ENCODE results near the gene BRF1. TPM values are rescaled to one million over a fixed set of nuclear protein-coding genes. Genes with fewer than 3 reads are reported as not detected.

Gene BRF1
- total and polyA plus RNA-seq, 2 of the 13 experiments (the other 11 are each of a cell fraction or from before 2014, with no cell fraction given): 5.1 to 11.0 TPM

- TF ChIP-seq POLR2A (IDR thresholded peaks at IDR 0.05; ENCODE audit: insufficient read depth in 1 of 2, low read depth in 2 of 2, low read length in 2 of 2) (0 out of 4 replicates have a peak, but pooled peaks of 1 of the 2 experiments have one; percentile 7), MEIS2 (CRISPR knock-in tag; IDR thresholded peaks at IDR 0.05) (no peak), ZFX (CRISPR knock-in tag; IDR thresholded peaks at IDR 0.05; ENCODE audit: low read depth) (peak; percentile 56), ZFY (CRISPR knock-in tag; IDR thresholded peaks at IDR 0.05) (peak; percentile 47; the same call in 1 of the 2 replicates), ZNF75D (CRISPR knock-in tag; IDR thresholded peaks at IDR 0.05; ENCODE audit: borderline replicate concordance) (no peak), ZNF343 (CRISPR knock-in tag; IDR thresholded peaks at IDR 0.05) (peak; percentile 39; the same call in 1 of the 2 replicates), ZFP91 (CRISPR knock-in tag; IDR thresholded peaks at IDR 0.05; ENCODE audit: borderline replicate concordance) (peak; percentile 25; the same call in 1 of the 2 replicates), ZNF367 (CRISPR knock-in tag; IDR thresholded peaks at IDR 0.05; ENCODE audit: borderline replicate concordance) (no peak), PRDM10 (CRISPR knock-in tag; IDR thresholded peaks at IDR 0.05; ENCODE audit: low read depth) (no peak), MED1 (CRISPR knock-in tag; IDR thresholded peaks at IDR 0.05) (no peak), CEBPG (CRISPR knock-in tag; IDR thresholded peaks at IDR 0.05) (no peak), BATF2 (CRISPR knock-in tag; IDR thresholded peaks at IDR 0.05) (no peak), KDM2A (CRISPR knock-in tag; IDR thresholded peaks at IDR 0.05; ENCODE audit: borderline replicate concordance, low read depth) (0 out of 2 replicates have a peak, but pooled peaks have one; percentile 25), ZNF282 (IDR thresholded peaks at IDR 0.05; ENCODE audit: partially characterized antibody) (no peak), ZNF644 (CRISPR knock-in tag; IDR thresholded peaks at IDR 0.05; ENCODE audit: low read depth) (no peak), SIN3B (IDR thresholded peaks at IDR 0.05; ENCODE audit: low read length) (no peak), CENPT (CRISPR knock-in tag; IDR thresholded peaks at IDR 0.05; ENCODE audit: low read depth) (no peak)
- TF ChIP-seq, protein P1, sequence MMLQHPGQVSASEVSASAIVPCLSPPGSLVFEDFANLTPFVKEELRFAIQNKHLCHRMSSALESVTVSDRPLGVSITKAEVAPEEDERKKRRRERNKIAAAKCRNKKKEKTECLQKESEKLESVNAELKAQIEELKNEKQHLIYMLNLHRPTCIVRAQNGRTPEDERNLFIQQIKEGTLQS (CRISPR knock-in tag; IDR thresholded peaks at IDR 0.05): no peak
- TF ChIP-seq, protein P2, sequence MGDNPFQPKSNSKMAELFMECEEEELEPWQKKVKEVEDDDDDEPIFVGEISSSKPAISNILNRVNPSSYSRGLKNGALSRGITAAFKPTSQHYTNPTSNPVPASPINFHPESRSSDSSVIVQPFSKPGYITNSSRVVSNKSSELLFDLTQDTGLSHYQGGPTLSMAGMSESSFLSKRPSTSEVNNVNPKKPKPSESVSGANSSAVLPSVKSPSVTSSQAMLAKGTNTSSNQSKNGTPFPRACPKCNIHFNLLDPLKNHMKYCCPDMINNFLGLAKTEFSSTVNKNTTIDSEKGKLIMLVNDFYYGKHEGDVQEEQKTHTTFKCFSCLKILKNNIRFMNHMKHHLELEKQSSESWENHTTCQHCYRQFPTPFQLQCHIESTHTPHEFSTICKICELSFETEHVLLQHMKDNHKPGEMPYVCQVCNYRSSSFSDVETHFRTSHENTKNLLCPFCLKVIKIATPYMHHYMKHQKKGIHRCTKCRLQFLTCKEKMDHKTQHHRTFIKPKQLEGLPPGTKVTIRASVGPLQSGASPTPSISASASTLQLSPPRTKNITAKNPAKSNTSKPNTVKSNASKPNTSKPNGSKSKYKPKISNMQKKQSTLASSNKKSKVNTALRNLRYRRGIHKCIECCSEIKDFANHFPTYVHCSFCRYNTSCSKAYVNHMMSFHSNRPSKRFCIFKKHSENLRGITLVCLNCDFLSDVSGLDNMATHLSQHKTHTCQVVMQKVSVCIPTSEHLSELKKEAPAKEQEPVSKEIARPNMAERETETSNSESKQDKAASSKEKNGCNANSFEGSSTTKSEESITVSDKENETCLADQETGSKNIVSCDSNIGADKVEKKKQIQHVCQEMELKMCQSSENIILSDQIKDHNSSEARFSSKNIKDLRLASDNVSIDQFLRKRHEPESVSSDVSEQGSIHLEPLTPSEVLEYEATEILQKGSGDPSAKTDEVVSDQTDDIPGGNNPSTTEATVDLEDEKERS (CRISPR knock-in tag; IDR thresholded peaks at IDR 0.05): no peak
Measured at GRCh38 chr14:105313381-105314286, 12.8 kb upstream of the BRF1 start (continued).

Measured in HepG2 (cell line).